Neural progenitor cell (in vitro differentiated cells): Measurements from ENCODE around the gene URGCP. TPM values are rescaled to one million over a fixed set of nuclear protein-coding genes. Genes with fewer than 3 reads are reported as not detected.

Source experiments
- DNase-seq: peaks from one replicate; pipeline ENCODE4 v3.0.0-alpha.2; 2016; ENCODE audit warnings: low spot score
- H2AFZ ChIP-seq: fragments of 200-600 bp; sonication (generic); replicated peaks from 2 replicates; pipeline ENCODE4 v1.6.1; 2016; ENCODE audit warnings: antibody characterized with exemption
- H3F3A ChIP-seq: fragments of 200-600 bp; sonication (generic); 2 replicates; pipeline ENCODE4 v1.6.1; 2016; ENCODE audit warnings: antibody characterized with exemption, low read depth
- H3K27ac ChIP-seq: fragments of 200-600 bp; sonication (generic); 2 replicates; pipeline ENCODE4 v1.5.1; 2016; ENCODE audit warnings: mild to moderate bottlenecking
- H3K27me3 ChIP-seq: fragments of 200-600 bp; sonication (generic); 2 replicates; pipeline ENCODE4 v1.6.1; 2016; ENCODE audit warnings: mild to moderate bottlenecking, moderate library complexity
- H3K36me3 ChIP-seq: fragments of 200-600 bp; sonication (generic); 2 replicates; pipeline ENCODE4 v1.5.1; 2016
- H3K4me1 ChIP-seq: fragments of 200-600 bp; sonication (generic); 2 replicates; pipeline ENCODE4 v1.6.1; 2016; ENCODE audit warnings: mixed run types
- H3K4me2 ChIP-seq: fragments of 200-600 bp; sonication (generic); 2 replicates; pipeline ENCODE4 v1.6.1; 2016
- H3K4me3 ChIP-seq: fragments of 200-600 bp; sonication (generic); 2 replicates; pipeline ENCODE4 v1.5.1; 2016
- H3K79me2 ChIP-seq: fragments of 200-600 bp; sonication (generic); 2 replicates; pipeline ENCODE4 v1.6.1; 2016; ENCODE audit warnings: low read depth
- H3K9ac ChIP-seq: fragments of 200-600 bp; sonication (generic); 2 replicates; pipeline ENCODE4 v1.6.1; 2016
- H3K9me3 ChIP-seq: fragments of 200-600 bp; sonication (generic); 2 replicates; pipeline ENCODE4 v1.5.1; 2016; ENCODE audit warnings: low read depth
- H4K20me1 ChIP-seq: fragments of 200-600 bp; sonication (generic); 2 replicates; pipeline ENCODE4 v1.6.1; 2016; ENCODE audit warnings: low read depth
- H3K27ac Mint-ChIP-seq: 3 replicates; pipeline ENCODE4 v1.8.0; 2021; ENCODE audit warnings: mixed read lengths
- H3K27me3 Mint-ChIP-seq: 2 replicates; pipeline ENCODE4 v1.8.0; 2022; ENCODE audit warnings: low read depth, mild to moderate bottlenecking, inconsistent platforms, moderate library complexity, mixed read lengths; ENCODE audit not compliant: insufficient read depth
- H3K36me3 Mint-ChIP-seq: 3 replicates; pipeline ENCODE4 v1.8.0; 2021; ENCODE audit warnings: mixed read lengths
- H3K4me1 Mint-ChIP-seq: 3 replicates; pipeline ENCODE4 v1.8.0; 2021; ENCODE audit warnings: mixed read lengths
- H3K4me3 Mint-ChIP-seq: 3 replicates; pipeline ENCODE4 v1.8.0; 2021; ENCODE audit warnings: mild to moderate bottlenecking, moderate library complexity, mixed read lengths
- H3K9me3 Mint-ChIP-seq: 3 replicates; pipeline ENCODE4 v1.8.0; 2020; ENCODE audit warnings: mixed read lengths
- CTCF ChIP-seq: fragments of 200-600 bp; sonication (generic); IDR thresholded peaks from 2 replicates; pipeline ENCODE4 v1.5.1; 2017; ENCODE audit warnings: antibody characterized with exemption, mild to moderate bottlenecking
- EZH2 ChIP-seq: fragments of 200-600 bp; sonication (generic); IDR thresholded peaks from 2 replicates; pipeline ENCODE4 v1.6.1; 2017; ENCODE audit warnings: antibody characterized with exemption, mild to moderate bottlenecking, moderate library complexity
- EZH2phosphoT487 ChIP-seq: fragments of 200-600 bp; sonication (generic); IDR thresholded peaks from 2 replicates; pipeline ENCODE4 v1.6.1; 2017; ENCODE audit warnings: antibody characterized with exemption
- total RNA-seq: library from RNA; depleted of rRNA; stranded (reverse); fragments of >200 nt; gene quantifications from 2 replicates; pipeline ENCODE4 v1.2.3, GENCODE V29; 2015; ENCODE audit warnings: low replicate concordance

Gene URGCP
- total RNA-seq, 1 donor from 2014 or later: 9.2 TPM

- H2AFZ ChIP-seq: no peak overlapping the region
- no peak for DNase-seq
- Mint-ChIP-seq H3K4me3 (no peak overlapping the region), H3K4me1 (peaks cover 5% of the 10 kb centered on the region), H3K27me3 (peaks cover 2% of the 10 kb centered on the region), H3K36me3 (peaks cover 4% of the 10 kb centered on the region), H3K9me3 (peaks cover 2% of the 10 kb centered on the region), H3K27ac (no peak overlapping the region)
- no peaks in the 10 kb centered on the region for H3K36me3 ChIP-seq
- no peaks in the 10 kb centered on the region for H3K4me1 ChIP-seq
- no peak overlapping the region for H3K27ac ChIP-seq
- H4K20me1 ChIP-seq: no peaks in the 10 kb centered on the region
- no peak overlapping the region for H3K4me2 ChIP-seq
- TF ChIP-seq EZH2 (no peak), EZH2phosphoT487 (no peak), CTCF (no peak)
- H3K9ac ChIP-seq: no peak overlapping the region
- no peaks in the 10 kb centered on the region for H3K79me2 ChIP-seq
- peaks cover 8% of the 10 kb centered on the region for H3K27me3 ChIP-seq
- H3K4me3 ChIP-seq: no peak overlapping the region
- no peaks in the 10 kb centered on the region for H3K9me3 ChIP-seq
- peaks cover 8% of the 10 kb centered on the region for H3F3A ChIP-seq
Observed at GRCh38 chr7:43921423-43921822, 15.0 kb upstream of the URGCP start.

GRCh38 chr7:43915907-43916306 lies 9.5 kb upstream of the URGCP start:
- Histone ChIP-seq H3K27ac (no peak overlapping the region), H3K4me1 (no peaks in the 10 kb centered on the region), H3K4me2 (no peak overlapping the region), H3K9ac (no peak overlapping the region), H3K36me3 (no peaks in the 10 kb centered on the region), H4K20me1 (no peaks in the 10 kb centered on the region), H2AFZ (no peak overlapping the region), H3F3A (no peaks in the 10 kb centered on the region), H3K9me3 (no peaks in the 10 kb centered on the region), H3K4me3 (no peak overlapping the region), H3K79me2 (no peaks in the 10 kb centered on the region), H3K27me3 (no peaks in the 10 kb centered on the region)
- peaks cover 7% of the 10 kb centered on the region for H3K4me1 Mint-ChIP-seq
- H3K36me3 Mint-ChIP-seq: peaks cover 2% of the 10 kb centered on the region
- H3K4me3 Mint-ChIP-seq: no peak overlapping the region
- peaks cover 15% of the 10 kb centered on the region for H3K9me3 Mint-ChIP-seq
- H3K27me3 Mint-ChIP-seq: peaks cover 5% of the 10 kb centered on the region
- H3K27ac Mint-ChIP-seq: no peak overlapping the region
- TF ChIP-seq EZH2phosphoT487 (no peak), CTCF (no peak), EZH2 (no peak)
- DNase-seq: peak; percentile 11

- Histone ChIP-seq H4K20me1 (no peaks in the 10 kb centered on the region), H3K27me3 (no peaks in the 10 kb centered on the region), H3K9me3 (no peaks in the 10 kb centered on the region), H3K4me3 (no peak overlapping the region), H3F3A (no peaks in the 10 kb centered on the region), H3K4me1 (no peaks in the 10 kb centered on the region), H3K36me3 (no peaks in the 10 kb centered on the region), H3K27ac (no peak overlapping the region), H2AFZ (no peak overlapping the region), H3K4me2 (no peak overlapping the region), H3K9ac (no peak overlapping the region), H3K79me2 (no peaks in the 10 kb centered on the region)
- Mint-ChIP-seq H3K4me3 (no peak overlapping the region), H3K27ac (no peak overlapping the region), H3K27me3 (peaks cover 5% of the 10 kb centered on the region), H3K4me1 (peaks cover 7% of the 10 kb centered on the region), H3K9me3 (peaks cover 15% of the 10 kb centered on the region), H3K36me3 (peaks cover 2% of the 10 kb centered on the region)
- no peak for TF ChIP-seq EZH2phosphoT487
- TF ChIP-seq EZH2: no peak
- TF ChIP-seq CTCF: no peak
- no peak for DNase-seq
Observed at GRCh38 chr7:43914795-43915194, 8.4 kb upstream of the URGCP start.
